Stimulated activated CD4-positive, alpha-beta T cell treated with anti-CD3 and anti-CD28 coated beads, Interleukin-2, amount 100 ng/mL, for 24 hours (primary cell): Measurements from ENCODE around the gene GPN2.

ENCODE experiments used
- DNase-seq, 2 donors: peaks; one replicate each; pipeline ENCODE4 v3.0.0-alpha.2; 2020

GPN2 gene

DNA sequence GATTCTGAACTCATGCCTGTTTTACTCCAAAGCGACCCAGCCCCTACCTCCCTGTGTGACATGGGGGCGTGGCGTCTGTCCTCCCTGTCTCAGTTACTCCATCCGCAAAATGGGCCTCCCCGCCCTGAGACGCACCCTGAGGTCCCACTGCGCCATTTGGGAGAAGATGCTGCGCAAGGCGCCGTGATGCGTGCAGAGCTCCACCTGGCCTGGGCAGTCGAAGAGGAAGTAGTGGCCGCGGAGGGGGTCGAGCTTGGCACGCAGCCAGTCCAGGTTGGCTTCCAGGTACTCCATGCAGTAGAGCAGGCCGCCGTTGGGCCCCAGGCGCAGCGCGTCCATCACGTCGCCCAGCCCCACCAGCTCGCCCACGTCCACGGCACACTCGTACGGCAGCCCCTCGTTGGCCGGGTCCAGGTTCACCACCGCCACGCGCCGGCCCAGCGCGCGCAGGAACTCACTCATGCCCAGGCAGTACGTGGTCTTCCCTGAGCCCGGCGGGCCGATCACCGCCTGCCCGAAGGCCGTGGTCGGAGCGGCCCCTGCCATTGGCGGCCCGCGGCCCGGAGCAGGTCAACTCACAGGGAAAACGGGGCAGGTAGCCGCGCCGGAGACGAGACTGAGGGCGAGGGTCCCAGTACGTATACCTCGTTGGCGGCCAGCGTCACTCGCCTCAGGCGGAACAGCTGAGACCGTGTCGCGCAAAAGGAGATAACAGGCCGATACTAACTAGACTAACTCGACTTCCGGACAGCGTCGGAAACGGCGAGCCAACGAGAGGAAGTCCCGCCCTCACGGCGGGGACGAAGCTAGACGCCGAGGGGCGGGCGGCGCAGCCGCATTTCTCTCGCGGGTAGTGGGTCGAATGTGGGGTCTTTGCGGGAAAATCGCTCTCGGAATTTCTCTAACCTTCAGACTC is at the start of gene GPN2:
Gene GPN2, minus strand, starts transcription at position 733 of the 916 bp plus-strand sequence. Its CDS starts 187 bp downstream, at position 546.
- peak; percentile 81 for DNase-seq

DNA sequence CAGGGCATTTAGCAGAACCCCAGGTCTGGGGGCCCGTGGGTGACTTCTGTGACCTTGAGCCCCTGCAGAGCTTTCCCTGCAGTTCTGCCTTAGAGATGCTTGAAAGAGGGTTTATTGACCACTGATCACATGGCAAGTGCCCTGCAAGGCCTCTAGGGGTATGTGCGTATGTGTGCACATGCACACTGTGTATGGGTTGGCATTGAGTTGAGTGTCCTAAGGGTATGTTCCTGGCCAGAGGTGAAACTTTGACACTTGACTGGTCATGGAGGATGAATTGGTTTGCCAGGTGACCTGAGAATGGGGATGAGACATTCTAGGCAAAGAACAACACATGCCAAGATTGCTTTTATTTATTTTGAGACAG is 48.6 kb upstream of the GPN2 start:
- DNase-seq, result no peak

DNA sequence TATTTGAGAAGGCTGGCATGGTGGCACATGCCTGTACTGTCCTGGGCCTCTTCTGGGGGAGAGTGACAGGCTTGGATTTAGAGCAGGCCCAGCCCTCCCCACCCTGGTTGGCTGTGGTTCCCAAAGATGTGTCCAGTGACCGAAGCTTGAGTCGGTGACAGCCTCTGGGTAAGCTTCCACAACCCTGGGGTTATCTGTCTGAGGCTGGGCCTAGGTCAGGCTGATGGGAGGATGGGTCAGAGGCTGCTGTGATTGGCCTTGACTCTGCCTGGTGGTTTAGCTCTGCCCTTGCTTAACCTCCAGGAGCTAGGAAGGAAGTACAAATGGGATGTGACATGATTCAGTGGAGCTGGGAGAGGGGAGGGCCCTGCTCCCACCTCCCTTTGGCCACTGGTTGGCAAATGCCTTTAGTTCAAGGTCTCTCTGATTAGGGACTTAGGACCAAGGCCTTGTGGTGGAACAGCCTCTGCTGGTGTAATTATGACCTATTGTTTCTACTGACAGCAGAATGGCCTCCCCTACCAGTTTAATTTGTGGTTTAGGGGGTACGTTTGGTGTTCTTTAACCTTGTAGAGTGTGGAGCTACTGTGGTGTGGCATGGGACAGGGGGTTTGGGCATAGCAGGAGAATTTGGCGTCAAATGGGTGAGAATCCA is 48.0 kb upstream of the GPN2 start:
- no peak for DNase-seq

DNA sequence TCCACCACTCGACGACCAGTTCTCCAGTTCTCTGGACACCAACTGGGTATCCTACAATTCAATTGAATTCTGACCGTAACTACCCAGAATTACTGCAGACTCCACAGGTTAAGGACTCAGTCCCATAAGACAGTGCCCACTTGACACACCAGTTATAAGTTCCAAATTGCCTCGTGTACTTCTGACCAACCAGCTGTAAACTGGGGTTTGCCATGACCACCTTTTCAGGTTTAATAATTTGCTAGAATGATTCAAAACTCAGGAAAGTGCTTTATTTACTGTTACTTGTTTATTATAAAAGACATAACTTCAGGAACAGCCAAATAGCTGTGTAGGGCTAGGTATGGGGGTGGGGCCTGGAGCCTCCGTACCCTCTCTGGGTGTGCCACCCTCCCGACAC is 46.7 kb upstream of the GPN2 start:
- no peak for DNase-seq

DNA sequence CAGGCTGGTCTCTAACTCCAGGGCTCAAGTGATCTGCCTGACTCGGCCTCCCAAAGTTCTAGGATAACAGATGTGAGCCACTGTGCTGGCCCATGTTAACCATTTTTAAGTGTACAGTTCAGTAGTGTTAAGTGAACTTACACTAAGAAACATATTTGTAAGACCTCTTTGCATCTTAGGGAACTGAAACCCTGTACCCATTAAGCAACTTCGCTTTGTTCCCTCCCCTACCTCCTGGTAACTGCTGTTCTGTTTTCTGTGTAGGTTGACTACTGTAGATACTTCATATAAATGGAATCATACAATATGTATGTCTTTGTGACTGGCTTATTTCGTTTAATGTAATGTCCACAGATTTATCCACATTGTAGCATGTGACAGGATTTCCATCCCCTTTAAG is 42.4 kb upstream of the GPN2 start:
- no peak for DNase-seq

DNA sequence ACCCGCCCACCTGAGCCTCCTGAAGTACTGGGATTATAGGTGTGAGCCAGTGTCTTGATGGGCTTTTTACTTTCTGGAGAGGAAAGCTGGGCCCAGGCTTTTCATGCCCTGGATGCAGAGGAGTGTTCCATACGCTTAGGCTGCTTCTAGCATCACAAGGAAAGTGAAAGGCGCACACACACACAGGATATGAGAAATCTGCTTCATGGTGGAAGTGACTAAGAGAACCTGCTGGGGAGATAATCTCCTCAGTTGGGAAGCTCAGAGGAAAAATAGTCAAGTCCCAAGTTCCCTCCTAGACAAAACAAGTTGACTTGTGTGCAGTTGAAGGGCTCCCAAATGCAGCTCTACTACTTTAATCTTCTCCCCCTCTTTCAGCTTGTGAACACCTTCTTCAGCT is 33.6 kb upstream of the GPN2 start:
- peak in 1 of 2 donors; percentile 17 for DNase-seq

DNA sequence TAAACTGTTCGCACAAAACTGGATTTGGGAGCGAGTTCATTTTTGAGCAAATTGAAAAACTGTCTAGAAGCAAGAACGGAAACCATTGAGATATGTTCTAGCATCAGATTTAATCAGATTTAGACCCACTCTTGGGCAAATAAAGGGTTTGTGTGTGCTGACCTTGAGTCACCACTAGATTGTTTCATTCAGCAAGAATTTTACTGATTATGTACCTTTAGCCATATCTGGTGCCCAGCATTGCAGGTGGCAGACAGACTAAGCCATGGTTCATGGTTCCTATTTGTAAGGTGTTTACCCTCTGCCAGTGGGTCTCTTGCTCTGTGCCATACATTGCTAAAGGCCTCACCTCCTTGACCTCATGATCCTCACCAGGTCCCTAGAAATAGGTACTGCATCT is 32.8 kb upstream of the GPN2 start:
- DNase-seq, result no peak

DNA sequence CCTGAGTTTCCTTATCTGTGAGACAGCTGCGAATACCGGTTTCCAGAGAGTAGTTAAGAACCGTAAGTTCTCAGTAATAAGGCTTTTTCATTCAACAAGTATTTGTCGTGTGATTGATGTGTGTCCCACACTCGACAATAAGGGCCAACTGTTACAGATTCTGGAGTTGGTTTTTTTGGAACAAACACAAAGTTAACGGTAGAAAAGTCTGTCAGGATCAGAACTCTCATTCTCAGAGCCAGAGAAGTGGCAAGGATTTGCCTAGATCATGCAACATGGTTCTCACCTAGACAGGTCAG is 32.3 kb upstream of the GPN2 start:
- DNase-seq, result no peak

DNA sequence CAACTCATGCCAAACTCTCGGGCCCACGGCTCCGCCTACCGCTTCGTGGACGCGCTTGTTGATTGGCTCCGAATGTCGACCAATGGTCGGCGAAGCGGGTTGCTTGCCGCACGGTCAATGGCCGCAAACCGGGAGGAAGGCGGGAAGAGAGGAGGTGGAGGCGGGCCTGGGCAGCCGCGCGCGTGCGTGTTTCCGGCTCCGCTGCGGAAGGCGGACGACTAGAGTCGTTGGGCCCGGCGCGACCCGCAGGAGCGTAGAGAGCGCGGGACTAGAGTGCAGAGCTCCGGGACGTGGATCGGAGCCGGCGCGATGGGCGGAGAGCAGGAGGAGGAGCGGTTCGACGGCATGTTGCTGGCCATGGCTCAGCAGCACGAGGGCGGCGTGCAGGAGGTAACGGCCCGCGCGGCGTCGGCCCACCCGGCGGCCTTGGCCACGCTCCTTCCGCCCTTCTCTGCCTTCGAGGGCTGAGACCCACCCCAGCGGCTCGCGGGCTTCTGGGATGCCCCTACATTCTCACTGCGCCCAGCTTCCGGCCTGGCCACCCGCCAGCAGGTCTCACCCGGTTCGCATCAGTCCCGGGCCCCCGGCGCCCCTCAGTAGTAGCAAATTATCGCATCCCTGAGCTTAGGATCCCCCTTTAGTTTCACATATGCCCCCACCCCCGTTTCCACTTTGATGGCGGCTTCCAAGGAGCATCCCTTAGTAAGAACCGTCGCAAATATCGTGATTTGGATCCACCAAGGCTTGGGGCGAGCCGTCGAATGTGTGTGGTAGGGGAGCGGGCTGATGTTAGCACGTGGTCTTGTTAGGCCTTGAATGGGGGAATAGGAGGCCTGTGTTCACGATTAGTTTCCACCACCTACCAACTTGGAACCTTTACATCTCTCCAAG is 31.7 kb upstream of the GPN2 start, which contains the start of gene NUDC:
Gene NUDC, plus strand, starts transcription at position 204 of the 891 bp plus-strand sequence. Its CDS starts 106 bp downstream, at position 310.
- peak; percentile 94 to 95 for DNase-seq

DNA sequence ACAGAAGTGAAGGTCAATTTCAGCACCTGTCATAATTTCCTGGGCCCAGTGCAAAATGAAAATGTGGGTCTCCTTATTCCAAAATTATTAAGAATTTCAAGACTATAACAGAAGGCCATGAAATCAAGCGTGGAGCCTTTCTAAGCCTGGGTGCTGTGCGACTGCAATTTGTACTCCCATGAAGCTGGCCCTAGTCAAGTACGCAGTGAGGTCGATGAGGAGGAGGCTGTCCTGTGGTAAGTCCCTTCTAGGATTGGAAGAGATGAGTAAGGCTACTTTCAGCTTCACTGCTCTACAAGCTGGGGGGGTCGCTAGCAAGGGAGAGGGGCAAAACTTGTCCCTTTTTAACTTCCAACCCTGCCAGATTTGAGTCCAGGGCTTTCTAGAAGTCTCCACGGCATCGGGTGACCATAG is 31.1 kb upstream of the GPN2 start:
- DNase-seq, result no peak

DNA sequence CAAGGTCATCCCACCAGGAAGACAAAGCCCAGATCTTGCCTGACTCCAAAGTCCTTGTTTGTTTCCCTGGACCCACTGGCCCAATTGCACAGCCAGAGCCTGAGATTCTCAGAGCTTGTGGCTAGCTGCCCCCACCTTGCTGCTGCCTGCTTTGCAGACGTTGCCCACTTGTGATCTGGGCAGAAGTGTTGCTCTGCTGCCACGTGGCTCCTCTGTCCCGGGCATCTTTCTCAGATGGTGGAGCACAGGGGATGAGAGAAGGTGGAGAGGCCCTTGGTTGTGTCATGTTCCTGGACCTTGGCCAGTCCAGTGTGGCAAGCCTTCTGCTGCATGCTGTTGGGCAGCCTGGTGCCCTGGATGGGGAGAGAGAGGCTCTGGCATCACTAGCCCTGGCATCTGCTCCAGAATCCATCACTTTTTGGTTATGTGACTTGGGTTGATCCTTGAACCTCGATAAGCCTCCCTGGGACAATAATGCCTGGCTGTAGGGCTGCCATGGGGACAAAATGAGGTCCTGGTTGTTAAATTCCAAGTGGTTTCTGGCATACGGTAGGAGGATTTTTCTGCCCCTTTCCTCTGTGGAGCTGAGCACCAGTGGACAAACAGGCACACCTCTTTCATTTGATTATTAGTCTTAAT is 25.2 kb upstream of the GPN2 start:
- DNase-seq, result no peak

DNA sequence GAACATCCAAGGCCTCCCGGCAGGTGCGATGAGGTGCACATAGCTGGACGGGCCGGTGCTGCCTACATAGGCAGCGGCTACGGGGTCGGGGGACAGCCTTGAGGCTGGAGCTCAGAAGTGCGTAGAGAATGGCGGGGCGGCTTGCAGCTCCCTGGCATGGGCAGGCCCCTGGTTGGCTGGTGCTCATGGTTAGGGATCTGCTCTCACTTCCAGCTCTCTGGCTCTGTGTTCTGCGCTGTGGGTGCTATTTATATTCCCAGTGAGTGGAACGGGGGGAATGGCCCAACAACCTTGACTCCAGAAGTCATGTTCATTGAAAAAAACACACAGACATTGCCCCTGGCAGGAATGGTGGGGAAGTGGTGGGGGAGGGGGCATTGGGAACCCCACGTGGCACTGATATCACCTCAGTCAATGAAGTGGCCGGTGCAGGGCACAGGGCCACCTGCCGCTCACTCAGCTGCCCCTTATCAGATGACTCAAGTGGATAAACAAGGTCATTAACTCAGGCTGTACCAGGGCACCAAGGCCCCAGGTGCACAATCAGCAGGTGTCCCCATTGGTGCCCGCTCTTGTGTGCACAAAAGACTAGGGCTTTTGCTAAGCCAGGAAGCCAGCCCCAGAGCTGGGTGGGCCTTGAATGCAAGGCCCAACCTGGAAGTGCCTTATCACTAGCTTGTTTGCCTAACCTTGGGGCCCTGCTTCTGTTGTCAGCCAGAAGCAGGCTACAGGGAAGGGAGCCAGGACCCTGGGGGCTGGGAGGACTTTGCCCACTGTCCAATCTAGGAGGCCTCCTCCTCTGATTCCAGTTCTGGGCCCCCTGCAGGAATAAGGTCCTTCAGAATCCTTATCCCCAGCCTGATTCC is 23.9 kb upstream of the GPN2 start, which contains the start of gene NR0B2:
Gene NR0B2, minus strand, starts transcription at position 222 of the 866 bp plus-strand sequence. Its CDS starts 35 bp downstream, at position 187.
- no peak for DNase-seq

DNA sequence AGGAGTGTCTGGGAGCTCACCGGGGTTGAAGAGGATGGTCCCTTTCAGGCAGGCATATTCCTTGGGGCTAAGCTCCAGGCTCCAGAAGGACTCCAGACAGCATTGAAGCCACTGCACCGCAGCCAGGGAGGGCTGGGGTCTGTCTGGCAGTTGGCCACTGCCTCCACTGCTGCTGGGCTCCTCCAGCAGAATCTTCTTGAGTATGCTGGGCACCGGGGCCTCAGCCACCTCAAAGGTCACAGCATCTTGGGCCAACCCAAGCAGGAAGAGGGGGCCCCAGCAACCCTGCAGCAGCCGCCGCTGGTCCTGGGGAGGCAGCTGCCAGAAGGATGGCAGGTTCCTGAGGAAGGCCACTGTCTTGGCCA is 23.3 kb upstream of the GPN2 start:
- DNase-seq, result no peak

DNA sequence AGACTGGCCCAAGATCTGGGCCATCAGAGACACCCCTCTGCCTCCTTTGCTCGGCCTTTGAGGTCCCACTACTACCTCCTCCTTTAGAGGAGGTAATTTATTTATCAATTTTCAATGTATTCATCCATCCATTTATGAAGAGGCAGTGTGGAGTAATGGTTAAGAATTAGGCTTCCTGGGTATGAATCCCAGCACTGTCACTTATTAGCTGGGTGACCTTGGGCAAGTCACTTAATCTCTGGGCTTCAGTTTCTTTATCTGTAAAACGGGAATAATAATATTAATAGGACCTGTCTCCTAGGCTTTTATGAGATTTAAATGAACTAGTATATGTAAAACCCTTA is 22.0 kb upstream of the GPN2 start:
- DNase-seq, result no peak

DNA sequence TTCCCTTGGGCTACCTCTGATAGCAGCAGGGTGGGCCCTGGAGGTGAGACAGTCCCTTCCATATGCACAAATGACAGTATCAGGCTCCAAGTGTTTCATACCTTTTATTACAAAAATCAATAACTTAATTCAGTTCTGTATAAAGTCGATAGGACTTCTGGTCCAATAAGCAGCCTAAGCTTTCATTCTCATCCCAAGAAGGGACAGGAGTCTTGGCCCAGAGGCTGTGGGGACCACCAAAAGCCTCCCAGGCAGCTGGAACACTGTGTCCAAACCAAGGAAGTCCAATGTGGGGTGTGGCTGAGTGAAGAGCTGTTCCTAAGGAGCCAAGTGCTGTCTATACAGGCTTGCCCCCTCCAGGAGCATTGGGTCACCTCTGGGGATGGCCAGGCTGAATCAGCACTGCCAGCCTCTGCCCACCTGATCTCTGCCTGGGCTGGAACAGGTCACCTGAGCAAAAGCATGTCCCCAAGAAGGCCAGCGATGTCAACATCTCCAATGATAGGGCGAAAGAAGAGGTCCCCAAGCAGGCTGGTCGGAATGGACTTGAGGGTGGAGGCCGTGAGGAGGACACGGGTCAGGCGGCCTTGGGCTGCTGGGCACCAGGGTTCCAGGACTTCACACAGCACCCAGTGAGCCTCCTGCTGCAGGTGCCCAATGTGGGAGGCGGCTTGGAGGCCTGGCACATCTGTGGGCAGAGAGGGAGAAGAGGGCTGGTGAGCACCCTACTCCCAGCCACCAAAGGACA is 21.5 kb upstream of the GPN2 start:
- no peak for DNase-seq

DNA sequence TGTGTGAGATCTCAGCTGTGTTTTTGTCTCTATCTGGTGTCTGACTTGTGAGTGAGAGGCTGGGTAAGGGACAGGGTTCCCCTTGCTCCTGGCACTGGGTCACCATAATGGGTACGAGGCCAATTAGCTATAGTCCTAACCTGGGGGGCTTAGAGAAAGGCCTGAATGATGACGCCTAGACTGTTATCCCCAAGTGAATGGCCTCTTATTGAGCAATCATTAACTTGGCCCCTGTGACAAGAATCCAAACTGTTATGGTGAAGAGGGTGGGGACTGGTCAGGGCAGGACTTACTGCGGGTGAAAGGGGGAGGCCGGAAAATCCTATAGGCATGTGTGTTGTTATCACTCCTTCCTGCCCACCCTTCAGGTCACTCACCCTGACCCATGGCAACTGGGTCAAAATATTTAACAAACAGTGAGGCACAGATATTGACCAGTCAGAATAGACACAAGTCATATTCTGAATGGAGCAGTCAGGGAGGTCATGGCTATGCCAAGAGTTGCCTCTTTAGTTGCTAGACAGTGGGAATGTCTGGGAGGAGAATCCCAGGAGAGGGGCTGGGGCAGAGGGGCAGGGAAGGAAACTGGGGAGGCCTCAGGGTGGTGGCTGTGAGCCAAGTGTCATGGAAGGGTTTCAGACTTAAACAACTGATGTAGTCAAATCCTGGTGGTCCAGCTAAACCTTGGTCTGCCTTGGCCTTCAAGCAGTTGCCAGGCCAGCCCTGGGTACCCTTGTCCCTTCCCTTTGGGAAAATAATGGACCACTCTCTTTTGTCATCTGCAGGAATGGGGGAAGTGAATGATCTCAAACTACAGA is 20.5 kb upstream of the GPN2 start:
- no peak for DNase-seq

DNA sequence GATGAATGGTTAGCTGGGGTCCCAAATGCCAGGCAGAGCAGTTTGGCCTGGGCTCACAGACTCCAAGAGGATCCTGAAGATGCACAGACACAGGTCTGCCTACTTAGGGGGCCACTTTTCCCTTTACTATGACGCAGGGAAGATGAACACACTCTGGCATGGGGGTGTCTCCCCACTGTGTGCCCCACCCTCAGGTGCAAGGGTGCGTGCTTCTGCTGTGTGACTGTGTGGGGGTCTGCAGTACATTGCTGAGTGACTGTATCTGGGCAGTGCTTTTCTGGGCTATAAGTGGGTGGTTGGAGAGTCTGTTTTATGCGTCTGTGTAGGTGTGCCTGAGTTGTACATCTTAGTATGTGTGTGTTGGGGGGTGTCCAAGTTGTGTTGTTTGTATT is 19.9 kb upstream of the GPN2 start:
- no peak for DNase-seq

DNA sequence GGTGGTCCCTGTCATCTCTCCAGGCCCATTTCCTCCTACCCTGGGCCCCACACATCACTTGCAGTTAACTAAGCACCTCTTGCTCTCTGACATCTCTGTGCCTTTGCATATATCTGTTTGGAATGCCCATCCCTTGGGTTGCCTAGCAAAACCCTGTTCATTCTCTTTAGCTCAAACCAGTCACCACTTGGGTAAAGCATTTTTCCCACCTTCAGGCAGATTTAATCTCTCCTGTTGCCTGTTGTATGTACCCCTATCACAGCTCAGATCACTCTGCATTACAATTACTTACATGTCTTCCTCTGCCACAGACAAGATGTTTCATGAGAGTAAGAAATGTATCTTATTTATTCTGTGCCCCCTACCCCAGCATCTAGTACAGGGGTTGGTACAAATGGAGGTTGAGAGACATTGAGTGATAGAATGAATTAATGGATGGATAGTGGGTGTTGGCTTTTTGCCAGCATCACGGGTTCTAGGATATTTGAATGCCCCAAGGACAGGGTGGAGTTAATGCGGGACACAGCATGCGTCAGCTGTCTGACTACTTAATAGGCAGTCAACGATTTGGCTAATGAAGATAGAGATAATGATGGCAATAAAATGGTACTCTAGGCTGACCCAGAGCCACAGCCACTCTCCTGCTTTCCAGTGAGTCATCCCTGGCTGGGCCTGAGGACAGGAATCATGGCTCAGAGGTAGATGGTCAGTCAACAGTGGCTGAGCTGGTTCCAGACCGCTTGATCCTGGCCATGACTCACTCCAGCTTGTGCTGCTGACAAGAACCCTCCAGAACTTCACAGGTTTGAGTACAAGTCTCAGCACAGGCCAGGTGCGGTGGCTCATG is 17.2 kb upstream of the GPN2 start:
- no peak for DNase-seq

DNA sequence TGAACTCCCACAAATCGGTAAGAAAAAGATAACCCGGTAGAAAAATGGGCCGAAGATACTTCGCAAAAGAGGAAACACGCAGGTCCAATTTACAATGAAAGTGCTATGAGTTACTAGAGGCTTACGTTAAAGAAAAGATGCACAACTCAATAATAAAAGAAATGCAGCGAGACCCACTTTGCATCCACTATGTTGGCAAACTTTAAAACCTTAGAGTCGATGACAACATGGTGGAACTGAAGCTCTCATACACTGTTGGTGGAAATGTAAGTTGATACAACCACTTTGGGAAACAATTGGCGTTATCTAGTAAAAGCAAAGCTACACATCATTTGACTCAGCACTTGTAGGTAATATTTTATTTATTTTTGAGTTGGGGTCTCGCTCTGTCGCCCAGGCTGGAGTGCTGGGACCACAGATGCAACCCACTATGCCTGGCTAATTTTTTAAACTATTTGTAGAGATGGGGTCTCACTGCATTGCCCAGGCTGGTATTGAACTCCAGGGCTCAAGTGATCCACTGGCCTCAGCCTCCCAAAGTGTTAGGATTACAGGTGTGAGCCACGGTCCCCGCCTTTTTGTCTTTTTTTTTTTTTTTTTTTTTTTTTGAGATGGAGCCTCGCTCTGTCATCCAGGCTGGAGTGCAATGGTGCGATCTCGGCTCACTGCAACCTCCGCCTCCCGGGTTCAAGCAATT is 10.9 kb upstream of the GPN2 start:
- no peak for DNase-seq
